T-helper 22 cell (primary cell): Measurements from ENCODE around the gene SERPINA3.
"Not testable (repeated sequence)": the region's sequence is repeated elsewhere in the genome, so short reads cannot be mapped to it uniquely, and the experiment has no call there.

Experiments
- DNase-seq: peaks from one replicate; pipeline ENCODE4 v3.0.0-alpha.2; 2020; ENCODE audit warnings: low read depth

The SERPINA3 gene

DNA sequence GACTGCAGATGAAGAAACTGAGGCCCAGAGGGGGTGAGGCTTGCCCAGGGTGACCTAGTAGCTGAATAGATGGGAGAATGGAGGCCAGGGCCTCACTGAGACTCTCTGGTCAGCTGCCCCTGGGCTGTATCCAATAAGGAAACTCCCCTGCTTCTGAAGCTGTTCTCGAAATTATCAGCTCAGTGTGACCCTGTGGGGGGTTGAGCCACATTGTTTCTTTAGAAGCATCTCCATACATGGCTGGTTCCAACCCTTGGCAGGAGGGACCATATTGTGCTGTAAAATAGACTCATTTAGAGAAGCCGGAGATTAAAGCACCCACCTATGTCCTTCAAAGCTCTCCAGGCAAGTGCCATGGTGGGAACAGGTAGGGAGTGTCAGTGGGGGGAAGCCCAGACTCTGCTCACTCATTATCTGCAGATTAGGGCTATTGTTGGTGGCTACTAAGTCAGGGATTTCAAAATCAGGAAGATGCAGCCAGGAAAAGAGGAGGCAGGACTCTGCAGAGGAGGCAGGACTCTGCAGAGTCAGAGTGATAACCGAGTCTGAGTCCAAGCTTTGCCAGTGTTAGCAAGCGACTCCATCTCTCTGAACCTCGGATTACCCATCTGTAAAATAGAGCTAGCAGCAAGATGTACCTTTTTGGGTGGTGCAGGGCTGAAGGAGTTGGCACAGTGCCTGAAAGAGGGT lies 27.5 kb upstream of the SERPINA3 start:
- DNase-seq = no peak

DNA sequence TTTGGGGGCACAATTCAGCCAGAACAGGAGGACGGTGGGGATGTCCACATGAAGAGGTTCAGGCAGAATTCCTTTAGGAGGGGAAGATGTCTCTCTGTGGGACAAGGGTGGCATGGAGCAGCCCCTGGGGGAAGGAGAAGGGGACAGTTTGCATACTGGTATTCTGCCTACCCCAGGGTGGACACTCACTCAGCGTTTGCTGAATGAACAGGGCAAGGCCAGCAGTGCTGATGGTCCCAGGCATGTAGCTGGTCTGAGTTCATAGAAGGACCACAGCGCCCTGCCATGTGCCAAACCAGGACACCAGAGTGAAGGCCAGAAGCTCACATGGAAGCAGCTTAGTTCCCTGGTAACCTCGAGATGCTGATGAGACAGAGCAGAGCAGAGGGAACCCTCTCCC lies 25.6 kb upstream of the SERPINA3 start:
- DNase-seq = no peak

DNA sequence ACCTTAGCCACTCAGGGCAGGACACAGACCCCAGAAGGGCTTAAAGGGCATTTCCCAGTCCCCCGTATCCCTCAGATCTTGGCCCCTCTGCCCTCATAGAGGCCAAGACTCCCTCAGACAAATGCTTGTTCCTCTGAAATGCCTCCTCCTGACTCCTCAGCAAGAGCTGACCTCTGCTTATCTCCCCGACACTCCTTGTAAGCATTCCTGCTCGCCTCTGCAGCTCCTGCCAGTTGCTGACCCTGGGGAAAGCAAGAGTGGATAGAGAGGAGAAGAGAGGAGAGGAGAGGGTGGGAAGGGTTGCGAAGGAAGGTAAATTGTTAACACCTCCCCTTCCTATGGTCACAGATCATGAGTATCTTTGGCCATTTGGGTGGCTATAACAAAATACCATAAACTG lies 23.9 kb upstream of the SERPINA3 start:
- DNase-seq = no peak

DNA sequence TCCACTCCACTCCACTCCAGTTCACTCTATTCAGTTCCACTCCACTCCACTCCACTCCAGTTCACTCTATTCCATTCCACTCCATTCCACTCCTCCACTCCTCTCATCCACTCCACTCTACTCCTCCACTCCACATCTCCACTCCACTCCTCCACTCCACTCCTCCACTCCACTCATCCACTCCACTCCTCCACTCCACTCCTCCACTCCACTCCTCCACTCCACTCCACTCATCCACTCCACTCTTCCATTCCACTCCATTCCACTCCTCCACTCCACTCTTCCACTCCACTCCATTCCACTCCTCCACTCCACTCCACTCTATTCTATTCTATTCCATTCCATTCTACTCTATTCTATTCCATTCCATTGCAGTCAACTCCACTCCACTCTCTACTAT lies 21.1 kb upstream of the SERPINA3 start:
- DNase-seq = no peak

DNA sequence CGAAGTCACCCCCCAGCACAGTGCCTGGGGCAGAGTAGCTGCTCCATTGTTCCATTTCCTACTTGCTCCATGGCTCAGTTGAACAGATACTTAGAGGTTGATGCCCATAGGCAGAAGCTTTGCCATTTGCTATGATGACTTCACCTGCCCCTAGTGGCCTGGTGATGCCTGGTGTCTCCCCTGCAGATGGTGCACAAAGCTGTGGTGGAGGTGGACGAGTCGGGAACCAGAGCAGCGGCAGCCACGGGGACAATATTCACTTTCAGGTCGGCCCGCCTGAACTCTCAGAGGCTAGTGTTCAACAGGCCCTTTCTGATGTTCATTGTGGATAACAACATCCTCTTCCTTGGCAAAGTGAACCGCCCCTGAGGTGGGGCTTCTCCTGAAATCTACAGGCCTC lies 20.3 kb upstream of the SERPINA3 start:
- no peak for DNase-seq

DNA sequence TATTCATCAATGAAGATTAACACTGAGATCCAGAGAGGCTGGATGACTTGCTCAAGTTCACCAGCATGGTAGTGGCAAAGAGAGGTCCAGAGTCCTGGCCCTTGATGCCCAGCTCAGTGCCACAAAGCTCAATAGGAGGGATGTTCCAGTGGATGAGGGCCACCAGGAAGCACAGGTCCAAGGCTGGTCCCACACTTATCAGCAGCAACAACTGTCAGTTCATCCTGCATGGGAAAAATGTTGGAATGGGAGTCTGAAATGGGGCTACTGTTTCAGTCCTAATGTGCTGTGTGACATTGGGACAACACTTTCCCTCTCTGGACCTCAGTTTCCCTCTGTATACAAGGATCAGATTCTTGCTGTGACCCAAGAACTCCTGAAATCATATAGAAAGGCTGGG lies 19.7 kb upstream of the SERPINA3 start:
- DNase-seq = no peak

DNA sequence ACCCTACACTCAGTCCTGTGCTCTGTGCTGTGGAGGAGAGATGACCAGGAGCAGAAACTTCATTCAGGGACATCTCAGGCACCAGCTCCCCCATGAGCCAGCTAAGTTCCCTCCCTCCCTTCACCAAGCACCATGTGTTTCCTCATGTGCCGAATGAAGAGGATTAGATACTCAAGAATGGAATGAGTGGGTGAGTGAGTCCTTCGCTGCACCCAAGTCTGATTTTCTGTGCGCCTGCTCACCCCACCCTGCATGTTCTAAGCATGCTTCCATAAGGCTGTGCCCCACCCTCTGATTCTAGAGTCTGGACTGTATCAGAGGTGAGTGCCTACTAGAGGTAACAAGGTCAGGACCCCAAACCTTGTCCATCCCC lies 18.8 kb upstream of the SERPINA3 start:
- DNase-seq = no peak

DNA sequence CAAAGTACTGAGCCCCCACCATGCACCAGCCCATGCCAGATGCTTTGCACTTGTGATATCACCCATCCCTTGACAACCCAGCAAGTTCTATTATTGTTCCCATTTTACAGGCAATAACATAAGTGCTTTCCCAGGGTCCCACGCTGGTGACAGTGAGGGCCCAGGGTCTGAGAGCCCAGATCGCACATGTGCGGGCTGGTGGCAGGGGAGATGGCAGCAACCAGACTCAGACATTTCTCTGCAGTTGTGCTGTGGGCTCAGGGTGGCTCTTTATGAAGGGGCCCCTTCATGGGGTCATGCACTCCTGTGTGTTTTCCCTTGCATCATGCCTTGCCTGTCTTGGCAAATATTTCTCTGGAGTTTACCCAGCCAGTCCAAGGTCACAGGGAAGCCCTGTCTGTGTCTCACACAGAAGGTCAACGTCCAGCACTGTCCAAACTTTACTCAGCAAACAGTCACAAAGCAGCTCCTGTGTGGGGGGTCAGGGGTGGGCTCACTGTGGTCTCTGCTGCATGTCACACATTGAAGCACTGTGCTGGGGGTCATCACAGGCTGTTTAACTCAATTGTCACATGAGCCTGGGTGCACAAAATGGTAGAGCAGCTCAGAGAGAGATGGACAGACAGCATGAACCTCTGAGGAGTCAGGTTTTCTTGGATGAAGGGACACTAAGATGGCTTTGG lies 18.3 kb upstream of the SERPINA3 start:
- no peak for DNase-seq

DNA sequence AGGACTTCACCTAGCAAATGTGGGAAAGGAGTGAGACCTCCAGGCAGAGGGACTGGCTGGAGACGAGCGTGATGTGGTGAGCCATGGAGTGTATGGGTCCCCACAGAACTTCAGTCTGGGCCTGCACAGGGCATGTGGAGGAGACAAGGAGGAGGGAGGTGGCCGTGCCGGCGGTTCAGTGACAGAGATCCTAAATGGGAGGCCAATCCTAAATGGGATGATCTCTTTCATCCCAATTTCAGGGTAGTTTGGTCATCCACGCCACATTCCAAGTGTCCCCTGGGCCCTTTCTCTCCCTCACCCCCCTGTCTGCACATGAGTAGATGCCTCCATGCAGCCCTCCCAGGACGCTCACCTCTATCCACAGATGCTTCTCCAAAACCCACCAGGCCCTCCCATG lies 17.8 kb upstream of the SERPINA3 start:
- no peak for DNase-seq

DNA sequence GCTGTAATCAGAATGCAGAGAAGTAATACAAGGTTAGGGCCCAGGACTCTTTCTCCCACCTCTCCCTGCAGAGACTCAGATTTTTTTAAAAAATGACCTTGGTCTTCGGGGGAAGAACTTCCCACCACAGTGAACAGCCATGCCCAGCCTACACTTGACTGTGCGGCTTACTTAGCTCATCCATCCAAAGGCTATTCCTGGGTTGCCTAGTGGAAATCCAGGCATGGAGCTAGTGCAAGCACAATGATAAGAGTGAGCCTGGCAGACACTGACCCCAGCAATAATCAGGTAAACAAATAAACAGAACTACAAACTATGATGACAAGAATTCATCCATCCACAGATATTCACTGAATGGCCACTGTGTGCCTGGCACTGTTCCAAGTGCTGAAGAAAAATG lies 16.3 kb upstream of the SERPINA3 start:
- no peak for DNase-seq

DNA sequence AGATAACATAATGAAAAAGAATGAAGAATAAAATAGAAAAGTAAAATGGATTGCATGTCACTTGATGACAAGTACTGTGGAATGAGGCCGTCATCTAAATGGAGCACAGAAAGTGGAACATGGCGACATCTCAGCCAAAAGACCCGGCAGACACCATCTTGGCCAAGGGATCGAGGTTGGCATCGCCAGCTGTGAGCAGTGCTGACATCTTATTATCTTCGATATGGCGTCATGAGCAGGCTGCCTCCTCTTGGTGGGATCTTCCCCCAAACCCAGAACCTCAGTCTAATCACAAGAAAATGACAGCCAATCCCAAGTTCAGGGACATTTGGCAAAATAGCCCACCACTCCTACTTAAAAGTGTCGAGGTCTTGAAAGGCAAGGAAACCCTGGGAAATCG lies 15.8 kb upstream of the SERPINA3 start:
- no peak for DNase-seq

DNA sequence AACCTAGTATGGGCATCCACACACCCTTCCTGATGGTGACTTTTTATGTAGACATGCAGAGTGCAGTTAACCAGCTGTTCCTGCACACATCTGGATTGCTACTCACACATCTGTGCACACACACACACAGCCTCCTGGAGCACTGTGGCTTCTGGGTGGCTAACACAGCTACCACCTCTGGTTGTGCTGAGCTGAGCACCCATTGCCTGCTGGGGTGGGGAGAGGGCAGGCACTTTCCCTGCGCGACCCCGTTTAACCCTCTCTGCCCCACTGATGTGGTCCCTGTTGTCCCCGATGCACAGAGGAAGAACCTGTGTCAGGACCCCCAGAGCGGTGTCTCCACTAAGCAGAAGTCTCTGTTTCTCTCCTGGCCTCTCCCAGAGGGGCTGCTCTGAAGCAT lies 14.4 kb upstream of the SERPINA3 start:
- no peak for DNase-seq

DNA sequence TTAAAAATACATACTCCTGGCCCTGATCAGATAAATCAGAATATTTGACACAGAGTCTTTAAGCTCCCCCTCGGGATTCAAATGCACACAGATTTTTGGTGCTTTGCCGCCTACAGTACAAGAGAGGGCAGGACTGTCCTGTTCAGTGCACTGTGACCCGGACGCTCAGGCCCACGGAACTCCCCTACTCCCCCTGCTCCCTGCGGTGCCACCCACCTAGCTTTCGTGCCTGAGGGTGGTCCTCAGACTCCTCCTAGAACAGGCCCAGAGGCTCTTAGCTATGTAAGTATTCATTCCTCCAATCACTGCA lies 13.7 kb upstream of the SERPINA3 start:
- no peak for DNase-seq

DNA sequence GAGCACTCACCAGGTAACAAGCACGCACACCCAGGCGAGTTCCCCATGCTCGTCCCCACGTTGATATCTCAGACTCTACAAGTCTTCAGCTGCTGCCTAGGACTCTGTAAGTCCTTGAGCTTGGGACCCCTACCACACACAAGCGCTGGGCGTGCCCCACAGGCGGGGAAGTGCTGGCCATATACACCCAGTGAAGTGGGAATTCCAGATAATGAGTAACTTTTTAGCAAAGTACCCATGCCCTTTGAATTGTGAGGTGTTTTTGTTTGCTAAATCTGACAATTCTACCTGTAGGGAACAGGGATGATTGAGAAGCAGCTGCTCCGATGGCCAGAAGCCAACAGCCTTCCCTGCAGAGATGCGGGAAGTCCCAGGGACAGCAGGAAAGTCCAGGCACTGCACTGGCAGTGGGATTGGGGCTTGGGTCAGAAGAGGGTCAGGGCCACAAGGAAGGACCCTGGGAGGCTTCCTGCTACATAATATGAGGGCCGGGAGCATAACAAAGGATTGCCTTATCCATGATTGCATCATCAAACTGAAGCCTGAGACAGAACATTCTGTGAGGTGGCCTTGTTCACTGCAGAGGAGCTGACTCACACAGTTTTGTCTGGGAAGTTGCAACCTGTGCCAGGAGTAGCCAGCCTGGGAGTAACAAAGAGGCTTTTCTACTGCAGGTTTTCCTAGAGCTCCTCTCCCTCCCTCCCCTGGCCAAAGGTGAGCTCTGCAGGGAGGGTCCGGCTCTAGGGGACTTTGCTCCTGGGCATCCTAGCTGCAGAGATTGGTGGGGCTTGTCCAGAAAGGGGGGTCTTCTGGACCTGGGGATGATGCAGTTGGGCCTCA lies 13.2 kb upstream of the SERPINA3 start:
- DNase-seq = no peak

DNA sequence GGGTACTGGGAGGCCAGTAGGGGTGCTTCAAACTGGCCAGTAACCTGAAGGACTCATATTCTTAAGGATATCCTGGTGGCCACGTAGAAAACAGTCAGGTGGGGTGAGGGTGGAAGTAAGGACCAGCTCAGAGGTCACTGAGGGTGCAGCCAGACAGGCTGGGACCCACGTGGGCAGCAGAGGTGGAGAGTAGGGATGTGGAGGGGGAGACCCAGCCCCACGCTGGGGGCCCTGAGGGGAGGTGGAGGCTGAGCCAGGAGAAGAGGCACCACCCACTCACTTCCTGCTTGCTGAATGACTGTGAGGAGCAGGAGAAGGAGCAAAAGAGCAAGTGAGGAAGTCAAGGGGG lies 12.6 kb upstream of the SERPINA3 start:
- DNase-seq = no peak

DNA sequence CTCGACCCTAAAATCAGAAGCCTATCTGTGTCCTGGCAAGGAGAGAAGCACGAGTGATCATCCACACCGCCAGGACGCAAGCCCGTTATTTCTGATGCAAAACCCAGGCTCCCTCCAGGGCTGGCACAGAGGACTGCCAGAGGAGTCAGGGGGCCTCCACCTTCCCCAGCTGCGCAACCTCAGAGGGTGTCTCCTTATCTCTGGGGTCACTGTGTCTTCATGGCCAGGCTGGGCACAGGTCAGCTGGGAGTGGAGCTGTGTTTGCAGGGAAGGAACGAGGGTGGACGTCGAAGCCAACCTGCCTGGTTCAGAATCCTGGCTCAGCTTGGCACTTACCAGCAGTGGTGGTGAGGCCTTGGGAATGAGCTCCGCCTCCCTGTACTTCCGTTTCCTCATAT lies 12.0 kb upstream of the SERPINA3 start:
- DNase-seq = no peak

DNA sequence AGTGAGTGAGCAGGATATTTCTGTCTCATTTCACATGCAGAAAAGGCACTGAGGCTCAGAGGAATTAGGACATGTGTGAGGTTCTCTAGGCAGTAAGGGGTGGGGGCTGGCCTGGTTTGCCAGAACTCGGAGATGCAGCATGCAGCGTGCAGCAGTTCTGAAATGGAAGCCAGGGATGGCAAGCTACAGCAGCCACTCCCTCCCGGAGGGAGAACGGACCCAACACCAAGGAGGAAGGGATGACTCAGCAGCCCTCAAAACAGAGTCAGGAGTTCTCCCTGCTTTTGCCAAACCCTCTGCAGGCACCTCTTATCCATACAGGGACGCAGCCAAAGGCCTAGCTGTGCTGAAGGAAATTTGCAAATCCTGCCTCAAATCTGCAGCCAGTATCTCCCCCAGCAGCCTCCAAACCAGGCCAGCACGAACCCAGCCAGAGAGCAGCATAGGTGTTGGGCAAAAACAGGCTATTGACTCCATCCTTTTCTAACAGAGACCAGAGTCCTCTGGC lies 10.3 kb upstream of the SERPINA3 start:
- DNase-seq = no peak

DNA sequence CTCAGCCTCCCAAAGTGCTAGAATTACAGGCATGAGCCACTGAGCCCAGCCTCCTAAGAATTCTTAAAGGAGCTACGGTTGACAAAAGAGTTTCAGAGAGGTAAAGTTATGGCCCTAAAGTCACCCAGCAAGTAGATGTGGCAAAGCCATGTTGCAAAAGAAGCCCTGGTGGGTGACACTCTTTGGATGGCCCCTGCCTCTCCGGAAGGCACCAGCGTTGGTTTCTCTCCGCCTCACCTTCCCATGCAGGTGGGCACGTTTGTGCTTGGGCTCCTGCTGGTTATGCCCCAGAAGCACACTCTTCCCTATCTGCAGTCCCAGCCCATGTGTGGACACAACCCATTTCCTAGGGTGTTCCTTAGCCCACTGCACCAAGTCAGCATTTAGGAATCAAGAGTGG lies 9.5 kb upstream of the SERPINA3 start:
- no peak for DNase-seq

DNA sequence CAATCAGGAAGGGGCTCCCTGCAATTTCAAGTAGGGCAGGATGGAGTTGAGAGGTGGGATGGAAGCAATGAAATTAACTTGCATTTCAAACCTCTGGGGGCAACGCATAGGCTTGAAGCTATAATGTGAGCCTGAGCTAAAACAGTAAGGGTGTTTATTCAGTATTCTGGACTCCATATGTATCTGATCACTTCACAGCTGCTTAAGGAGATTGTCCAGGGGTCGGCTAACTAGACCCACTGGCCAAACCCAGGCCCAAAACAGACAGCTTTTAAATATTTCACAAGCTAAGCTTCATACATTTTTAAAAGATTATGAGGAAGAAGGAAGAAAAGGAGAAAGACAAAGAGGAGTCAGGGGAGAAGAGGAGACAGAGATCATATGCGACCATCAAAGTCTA lies 6.8 kb upstream of the SERPINA3 start:
- no peak for DNase-seq

DNA sequence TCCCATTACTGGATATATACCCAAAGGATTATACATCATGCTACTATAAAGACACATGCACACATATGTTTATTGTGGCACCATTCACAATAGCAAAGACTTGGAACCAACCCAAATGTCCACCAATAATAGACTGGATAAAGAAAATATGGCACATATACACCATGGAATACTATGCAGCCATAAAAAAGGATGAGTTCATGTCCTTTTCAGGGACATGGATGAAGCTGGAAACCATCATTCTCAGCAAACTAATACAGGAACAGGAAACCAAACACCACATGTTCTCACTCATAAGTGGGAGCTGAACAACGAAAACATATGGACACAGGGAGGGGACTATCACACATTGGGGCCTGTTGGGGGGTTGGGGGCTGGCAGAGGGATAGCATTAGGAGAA lies 3.2 kb upstream of the SERPINA3 start:
- not testable (repeated sequence) for DNase-seq

DNA sequence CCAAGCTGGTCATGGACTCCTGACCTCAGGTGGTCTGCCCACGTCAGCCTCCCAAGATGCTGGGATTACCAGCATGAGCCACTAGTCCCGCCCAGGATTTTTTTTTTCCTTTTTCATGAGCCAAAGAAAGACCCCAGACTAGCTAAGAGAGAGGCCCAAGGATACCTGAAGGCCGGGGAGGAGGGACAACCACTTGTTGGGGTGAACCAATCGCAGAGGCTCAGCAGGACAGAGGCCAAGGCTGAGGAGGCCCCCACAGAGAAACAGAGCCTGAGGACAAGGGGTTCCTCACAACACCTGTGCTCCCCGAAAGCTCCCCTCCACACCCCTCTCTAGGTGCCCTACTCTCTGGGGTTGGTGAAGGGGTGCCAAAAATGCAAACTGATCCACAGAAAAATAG lies 1.0 kb upstream of the SERPINA3 start:
- DNase-seq = no peak

DNA sequence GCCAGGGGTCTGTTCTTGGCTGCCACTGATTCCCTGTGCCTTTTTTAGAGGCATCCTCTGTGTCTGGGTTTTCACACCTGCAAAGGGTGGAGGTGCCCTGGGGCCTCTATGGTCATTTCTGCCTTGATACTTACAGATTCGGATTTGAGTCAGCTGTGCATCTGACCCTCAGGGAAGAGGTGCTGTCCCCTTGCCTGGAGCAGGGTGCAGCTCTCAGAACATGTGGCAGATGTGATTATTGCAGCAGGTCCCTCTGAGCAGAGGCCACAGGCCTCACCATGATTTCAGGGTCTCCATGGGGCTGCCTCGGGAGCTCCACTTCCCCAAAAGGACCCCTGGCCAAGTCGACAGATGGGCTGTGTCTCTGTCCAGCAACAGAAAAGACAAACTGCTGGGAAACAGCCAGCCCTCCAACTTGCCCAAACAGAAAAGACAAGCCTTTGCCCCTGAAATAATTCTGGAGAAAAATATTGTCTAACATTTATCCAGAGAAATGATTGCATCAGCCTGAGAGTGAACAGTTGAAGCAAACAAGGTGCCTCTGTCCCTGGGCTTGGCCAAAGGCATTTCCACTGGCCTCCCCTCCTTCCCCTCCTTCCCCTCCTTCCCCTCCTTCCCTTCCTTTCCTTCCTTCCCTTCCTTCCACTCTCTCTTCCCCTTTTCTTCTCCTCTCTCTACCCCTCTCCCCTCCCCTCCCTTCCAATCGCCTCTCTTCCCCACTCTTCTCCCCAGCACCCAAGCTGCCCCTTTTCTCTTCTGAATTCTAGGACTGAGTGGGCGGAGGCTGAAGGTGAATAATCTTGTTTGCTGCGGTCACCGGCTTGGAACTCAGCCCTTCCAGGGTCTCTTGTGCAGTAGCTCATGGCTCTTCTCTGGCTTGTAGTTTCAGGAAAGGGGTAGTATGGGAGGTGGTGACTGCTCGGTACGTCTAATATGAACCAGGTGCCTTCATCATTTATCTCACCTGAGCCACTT lies 676 bp downstream of the SERPINA3 start:
- no peak for DNase-seq
